HK-2 (cell line): ENCODE data around the gene FOXD2.
"Not testable (repeated sequence)": the region's sequence is repeated elsewhere in the genome, so short reads cannot be mapped to it uniquely, and the experiment has no call there.

Experiments used
- DNase-seq: peaks from one replicate; pipeline ENCODE4 v3.0.0-alpha.2; 2018; ENCODE audit not compliant: unreplicated experiment

Gene FOXD2

DNA sequence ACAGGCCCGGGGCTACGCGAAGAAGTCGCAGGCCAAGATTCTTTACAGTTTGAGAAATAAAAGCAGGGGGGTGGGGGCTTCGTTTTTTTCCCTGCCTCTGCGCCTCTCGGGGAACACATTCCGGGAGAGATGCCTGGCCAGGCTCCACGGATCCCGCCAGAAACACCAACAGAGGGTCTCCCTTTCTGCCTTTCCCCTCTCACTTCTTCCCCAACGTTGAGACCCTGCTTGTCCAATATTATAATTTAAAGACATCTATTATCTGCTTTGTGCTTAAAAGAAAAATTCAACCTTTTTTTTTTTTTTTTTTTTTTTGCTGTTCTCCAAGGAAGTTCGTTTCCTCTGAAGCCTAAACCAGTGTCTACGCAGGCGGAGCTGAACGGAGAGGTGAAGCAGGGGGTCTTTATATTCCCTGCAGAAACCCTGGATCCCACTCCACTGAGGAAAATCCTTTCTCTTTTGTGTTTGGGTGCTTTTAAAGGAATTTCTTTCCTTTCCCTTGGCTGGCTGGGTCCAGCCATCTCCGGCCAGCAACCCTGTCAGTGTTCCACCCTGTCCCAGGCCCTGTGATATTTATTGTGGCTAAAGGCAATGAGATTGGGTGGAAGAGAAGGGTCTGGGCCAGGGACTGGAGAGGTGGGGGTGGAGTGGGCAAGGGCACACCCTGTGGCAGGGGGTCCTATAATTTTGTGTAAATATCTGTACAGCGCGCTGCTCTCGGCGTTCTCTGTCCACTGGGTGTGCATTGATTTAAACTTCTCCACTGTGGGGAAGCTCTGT, 2.2 kb downstream of the FOXD2 start:
- DNase-seq = no peak

DNA sequence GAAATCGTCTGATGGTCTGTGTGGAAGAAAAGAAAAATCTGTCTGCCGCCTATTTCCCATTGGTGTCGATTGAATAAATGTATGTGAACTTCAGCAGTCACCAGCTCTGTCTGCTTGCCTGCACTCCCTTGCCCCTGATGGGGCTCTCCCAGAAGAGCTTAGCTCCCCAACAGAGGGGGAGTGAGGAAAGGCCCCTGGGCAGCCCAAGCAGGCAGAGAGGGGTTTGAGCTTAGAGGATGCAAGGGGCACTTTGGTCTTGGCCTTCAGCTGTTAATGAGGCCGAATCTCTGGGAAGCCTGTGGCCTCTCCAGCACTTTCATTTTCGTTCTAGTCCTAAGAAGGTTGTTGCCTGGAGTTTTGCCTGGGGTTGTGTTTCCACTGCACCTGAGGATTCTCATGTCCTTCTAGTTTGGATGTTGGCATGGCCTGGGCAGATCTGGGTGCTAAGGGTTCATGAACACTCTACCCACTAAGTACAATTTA, 2.8 kb downstream of the FOXD2 start:
- DNase-seq = no peak

DNA sequence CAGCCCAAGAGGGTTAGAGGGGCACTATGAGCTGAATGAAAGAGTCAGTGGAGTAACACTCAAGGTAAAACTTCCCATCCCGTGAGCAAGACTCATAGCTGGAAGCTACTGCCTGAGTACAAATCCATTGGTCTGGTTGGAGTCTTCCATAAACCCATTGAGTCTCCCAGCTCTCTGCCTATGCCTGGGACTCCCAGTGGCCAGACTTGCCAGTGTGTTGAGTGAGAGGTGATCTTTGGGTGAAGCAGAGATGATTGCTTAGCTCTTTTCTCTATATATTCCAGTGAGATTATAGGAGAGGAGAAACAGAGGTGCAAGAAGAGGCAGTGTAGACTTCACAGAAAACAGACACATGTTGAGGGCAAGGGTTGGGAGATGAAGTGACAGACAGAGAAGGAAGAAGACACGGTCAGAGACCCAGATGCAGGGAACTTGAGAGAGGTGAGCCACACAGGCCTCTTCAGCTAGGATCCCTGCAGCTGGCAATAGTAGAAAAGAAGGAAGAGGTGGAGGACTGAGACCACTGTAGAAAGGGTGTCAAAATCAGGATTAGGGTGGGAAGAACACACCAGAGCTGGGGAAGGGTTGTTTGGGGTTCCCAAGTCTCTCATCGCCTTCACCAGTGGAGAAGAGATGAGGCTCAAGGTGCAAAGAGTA, 3.7 kb downstream of the FOXD2 start:
- DNase-seq = no peak

DNA sequence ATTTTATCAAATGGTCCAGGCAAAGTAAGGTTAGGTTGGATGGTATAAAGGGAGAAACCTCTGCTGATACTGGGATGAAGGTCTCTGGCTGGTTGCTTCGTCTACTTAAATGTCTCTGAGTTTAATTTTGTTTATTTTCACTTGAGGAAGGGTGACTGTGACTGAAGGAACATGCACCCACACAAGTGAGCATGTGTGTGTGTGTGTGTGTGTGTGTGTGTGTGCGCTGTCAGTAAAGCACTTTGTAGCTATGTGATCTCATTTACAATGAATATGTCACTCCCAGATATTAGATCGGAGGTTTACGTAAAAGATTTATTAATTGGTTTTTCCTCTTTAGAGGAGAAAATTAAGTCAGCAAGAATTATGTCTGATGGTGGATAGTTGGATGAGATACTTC, 4.4 kb downstream of the FOXD2 start:
- no peak for DNase-seq

DNA sequence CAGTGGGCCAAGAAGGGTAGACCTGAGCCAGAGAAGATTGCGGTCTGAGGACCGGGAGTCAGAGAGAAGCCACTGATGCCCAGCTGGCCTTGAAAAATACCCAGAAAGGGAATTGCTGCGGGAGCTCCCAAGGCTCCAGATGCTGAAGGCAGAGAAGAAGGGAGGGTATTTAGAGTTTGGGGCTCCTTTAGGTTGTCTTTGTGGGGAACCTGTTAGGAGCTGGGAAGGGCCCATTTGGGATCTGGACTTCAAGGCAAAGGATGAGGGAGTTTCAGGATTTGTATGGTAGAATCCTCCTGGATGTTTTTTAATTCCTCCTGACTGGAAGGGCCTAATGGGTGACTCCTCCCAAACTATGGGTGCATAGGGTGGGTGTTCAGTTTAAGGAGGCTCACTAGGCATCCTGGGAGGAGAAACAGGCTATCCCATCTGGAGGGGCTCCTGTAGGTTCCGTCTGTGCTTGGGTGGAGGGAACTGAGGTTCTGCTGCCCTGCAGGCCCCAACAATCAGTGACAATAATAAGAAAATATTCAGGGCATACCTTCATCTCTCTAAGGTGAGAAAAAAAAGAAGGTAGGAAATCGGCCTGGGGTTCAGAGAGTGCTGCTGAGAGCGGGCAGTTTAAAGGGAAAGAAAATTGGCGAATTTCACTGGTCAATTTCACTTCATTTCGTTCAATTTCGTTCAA, 5.1 kb downstream of the FOXD2 start:
- DNase-seq = no peak

DNA sequence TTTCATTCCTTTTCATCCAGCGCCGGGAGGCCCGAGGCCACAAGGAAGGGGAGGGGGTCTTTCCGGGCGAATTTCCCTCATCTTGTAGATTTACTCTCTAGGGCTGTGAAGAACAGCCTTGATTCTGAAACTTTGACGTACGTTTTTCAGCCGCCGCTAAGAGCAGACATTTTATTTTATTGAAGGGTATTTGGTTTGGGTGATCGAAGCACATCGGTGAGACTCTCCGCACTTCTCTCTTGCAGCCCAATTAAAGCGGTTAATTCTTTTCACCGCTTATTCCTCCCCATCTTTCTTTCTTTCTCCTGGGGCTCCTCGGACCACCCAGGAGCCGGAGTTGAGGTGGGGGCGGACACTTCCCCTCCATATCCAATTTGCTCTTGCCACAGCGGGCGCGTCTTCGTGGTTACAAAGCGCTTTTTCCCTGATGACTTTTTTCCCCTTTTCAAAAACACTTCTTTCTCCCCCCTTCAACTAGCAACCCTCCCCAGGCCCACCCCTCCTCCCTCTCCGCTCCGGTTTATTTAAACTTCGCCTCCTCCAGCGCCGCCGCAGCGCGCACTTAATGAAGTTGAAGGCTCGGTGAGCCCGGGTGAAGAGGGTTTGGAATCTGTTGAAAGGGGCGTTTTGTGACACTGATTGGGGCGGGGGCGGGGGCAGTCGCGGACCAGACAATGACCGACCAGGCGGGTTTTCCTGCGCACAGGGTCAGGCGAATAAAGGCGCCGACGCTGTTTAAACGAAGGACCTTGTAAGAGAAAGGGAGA, 5.9 kb downstream of the FOXD2 start:
- DNase-seq = no peak

DNA sequence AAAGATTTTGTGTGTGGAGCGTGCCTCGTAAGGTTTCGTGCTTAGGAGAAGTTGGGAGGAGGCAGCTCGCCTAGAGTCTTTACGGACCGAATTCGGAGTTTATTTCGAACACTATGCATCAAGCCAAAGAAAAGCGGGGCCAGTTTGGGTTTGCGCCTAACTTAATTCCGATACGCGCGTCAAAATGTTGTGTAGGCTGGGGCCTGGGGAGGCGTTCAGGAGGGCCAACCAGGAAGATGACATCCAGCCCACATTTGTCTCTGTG, 6.4 kb downstream of the FOXD2 start:
- DNase-seq = no peak

DNA sequence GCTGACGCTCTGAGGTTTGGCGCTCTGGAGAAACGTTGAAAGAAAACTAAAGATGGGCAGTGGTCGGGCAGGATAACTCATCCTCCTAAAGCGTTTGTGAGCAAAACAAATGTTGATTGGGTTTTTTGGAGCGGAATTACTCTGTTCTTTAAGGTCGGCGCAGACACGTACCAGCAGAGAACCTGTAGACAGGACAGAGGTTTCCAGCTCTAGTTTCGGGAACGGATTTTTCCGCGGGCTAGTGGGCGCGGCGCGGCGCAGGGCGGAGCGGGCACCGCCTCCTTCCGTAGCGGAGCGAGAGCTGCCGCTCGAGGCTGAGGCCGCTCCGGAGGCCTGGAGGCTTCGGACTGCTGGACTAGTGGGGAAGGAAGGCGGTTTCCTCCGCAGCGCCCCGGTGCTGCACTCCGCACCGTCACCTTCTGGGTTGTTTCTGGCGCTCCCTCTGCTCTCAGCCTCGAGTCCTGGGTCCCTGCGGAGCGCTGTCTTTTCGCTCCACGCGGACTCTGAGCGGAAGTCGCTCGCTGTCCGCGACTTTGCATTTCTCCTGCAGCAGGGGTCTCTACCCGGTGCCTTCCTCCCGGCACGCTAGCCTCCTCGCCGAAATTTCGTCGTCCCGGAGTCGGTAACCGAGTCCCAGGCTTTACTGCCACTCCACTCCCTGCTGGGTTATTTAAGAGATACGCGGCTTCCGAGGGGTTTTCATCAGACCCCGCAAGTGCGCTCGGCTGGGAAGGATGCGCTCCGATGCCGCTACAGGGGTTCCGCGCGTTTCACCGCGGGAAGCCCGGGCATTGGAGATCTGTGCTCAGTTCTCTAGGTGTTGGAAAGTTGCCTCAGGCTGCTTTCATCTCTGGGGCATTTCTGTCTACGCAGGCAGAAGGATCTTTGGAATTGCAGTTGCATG, 7.0 kb downstream of the FOXD2 start:
- DNase-seq = no peak

DNA sequence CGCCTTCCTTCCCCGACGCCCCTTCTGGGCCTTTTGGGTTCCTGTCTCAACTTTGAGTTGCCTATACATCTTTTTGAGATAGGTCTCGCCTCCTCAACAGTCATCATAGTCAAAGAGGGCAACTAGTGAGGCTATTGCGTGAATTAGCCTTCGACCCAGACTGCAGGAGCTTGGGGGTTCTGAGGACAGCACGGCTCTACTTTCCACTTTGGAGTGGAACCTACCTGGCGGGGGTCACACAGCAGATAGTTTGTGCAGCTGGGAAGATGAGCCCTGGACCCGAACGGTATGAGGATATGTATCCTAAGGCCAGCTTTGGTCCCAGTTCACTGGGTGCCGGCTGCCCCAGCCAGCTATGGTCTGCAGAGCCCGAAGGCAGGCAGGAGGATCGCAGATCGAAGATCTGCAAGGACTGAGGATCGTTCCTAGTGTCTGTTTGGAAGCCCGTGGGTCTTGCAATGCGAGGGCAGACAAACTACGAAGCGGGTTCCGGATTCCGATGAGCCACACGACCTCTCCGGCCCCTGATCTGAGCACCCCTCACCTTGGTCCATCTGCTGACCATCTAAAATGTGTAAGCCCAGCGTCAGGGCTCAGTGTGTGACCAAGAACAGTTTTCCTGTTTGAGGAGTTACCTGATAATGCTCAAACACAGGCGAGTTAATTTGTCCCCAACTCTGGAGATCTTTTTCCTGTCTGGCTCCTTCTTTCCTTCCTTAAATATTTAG, 8.1 kb downstream of the FOXD2 start:
- DNase-seq = no peak

DNA sequence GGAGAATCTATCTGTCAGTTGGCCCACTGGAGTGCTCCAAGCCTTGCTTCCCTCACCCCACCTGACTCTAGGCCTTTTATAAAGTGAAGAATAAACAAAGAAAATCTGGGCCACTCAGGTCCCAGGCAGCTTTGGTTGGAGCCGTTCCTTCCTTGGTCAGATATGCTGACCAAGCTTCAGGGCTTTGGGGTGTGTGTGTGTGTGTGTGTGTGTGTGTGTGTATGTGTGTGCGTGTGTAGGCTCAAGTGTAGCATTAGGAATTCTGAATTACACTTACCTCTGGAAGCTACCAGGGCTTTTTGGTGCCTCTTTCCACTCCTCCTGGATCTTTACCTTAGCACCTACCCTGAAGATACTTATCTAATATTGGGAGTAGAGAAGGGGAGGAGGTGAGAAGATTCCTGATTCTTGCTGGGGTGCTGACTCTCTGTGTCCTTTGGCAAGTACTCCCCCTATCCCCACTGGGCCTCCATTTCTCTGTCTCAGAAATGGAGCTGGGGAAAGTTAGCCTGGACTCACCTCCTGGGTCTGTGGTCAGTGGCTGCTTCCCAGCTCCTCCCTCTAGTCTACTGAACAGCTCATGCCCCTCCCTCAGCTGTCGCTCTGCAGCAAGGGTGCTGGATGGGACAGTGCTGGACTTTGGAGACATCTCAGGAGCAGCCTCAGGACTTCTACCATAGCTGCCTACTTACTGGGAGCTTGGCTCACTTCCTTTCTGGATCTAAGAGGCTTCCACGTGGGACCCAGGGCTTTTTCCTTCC, 10.8 kb downstream of the FOXD2 start:
- no peak for DNase-seq

DNA sequence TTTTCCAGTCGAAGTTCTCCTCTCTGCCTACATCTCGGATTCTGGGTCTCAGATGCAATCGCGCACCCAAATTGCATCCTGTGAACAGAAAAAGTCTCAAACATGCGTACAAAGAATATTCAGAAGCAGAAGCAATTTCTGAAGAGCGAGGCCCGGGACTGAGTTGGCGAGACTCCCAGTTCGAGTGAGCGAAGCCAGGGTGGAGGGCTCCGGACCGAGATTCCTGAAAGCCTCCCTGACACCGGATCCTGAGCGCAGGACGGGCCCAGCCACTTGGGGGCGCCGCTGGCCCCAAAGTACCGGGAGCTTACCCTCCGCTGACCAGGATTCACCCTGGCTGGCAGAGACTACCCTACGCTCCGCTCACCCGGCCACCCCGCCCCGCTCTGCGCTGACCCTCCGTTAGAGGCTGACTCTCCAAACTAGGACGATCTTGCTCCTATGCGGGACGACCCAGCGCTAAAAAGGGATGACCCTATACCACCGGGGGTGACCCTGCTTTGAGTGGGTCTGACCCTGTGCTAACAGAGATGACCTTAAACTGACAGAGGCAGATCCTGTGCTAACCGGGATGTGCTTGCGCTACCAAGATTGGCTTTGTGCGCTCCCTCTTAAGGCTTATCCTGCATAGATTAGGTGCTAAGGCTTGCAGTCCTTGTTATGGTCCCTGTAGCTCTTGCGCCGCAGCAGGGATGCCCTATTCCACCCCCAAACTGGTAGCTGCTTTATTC, 12.1 kb downstream of the FOXD2 start:
- DNase-seq = no peak

DNA sequence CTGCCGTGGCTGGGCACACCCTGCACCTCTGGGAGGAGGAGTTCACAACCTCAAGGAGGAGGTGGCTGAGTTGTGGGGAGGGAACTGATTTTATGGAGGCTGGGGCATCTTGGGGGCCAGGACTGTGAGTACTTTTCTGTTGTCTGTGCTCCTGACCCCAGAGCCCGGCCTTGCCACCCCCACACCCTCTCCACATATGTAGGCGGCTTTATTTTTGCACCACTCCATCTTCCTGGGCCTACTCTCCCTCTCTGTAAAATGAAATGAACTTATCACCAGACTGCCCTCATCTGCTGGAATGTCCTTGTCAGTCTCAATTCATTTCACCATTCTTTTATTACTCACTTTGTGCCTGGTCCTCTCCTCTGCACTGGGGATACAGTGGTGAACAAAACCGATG, 12.8 kb downstream of the FOXD2 start:
- DNase-seq = no peak

DNA sequence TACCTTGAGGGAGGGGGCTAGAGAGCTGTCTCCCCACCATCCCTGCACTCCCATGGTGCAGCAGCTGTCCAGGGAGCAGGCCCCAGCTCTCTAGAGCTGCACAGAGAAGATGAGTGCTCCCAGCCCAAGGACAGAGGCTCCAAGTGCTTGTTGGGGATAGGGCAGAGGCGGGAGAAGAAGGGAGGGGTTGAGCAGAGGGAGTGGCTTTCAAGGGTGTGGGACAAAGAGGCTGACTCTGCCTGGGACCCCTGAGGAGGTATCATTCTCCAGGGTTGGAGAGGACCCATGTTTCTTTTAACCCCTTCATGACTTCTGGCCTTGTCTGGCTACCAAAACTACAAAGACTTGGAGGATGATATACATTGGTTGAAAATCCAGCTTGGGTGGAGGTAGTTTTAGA, 14.6 kb downstream of the FOXD2 start:
- DNase-seq = no peak

DNA sequence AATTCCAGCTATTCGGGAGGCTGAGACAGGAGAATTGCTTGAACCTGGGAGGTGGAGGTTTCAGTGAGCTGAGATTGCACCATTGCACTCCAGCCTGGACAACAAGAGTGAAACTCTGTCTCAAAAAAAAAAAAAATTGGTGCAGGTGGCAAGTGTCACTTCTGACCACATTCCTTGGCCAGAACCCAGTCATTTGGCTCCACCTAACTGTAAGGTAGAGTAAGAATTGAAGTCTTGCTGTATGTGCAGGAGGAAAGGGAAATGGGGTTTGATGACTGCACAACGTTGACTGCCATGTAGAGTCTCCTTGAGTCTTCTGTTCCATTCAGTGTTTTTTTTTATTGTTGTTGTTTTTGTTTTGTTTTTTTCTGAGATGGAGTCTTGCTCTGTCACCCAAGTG, 16.1 kb downstream of the FOXD2 start:
- not testable (repeated sequence) for DNase-seq

DNA sequence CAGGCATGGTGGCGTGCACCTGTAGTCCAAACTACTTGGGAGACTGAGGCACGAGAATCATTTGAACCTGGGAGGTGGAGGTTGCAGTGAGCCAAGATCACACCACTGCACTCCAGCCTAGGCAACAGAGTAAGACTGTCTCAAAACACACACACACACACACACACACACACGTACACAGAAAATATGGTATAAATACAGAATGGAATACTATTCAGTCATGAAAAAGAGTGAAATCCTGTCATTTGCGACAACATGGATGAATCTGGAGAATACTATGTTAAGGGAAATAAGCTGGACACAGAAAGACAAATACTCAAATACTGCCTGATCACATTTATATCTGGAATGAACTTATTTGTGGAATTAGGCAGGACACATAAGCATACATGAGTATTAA, 18.4 kb downstream of the FOXD2 start:
- DNase-seq = no peak

DNA sequence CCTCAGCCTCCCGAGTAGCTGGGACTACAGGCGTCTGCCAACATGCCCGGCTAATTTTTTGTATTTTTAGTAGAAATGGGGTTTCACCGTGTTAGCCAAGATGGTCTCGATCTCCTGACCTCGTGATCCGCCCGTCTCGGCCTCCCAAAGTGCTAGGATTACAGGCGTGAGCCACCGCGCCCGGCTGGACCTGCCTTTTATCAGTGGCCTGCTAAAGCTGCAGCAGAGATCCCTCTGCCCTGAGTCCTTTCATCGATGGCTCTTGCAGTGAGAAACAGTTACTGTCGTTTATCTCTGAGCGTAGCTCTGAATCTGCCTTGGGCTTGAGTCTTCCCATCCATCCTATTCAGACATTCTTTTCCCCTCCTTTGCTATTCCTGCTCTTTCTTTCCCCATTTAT, 19.7 kb downstream of the FOXD2 start:
- not testable (repeated sequence) for DNase-seq

DNA sequence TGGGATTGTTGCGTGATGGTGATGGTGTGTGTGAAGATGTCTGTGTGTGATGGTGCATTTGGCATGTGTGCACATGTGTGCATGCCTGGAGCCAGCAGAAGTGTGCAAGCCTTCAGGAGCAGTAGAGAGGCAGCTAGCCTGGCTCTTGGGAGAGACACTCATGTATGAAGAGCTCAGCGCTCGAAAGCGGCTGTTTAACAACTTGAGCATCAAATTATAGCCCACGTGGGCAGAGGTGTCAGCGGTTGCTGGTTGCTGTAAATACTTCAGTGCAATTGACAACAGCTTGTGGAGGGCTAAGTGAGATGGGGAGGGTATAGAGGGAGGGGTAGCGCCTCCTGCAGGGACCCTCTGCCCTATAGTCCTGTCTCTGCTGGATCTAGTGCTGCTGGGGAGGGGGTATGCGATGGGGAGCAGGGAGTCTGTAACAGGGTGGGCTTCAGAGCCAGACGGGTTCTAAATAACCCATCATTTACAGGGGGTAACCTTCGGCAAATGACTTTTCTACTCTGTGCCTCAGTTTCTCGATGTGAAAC, 21.5 kb downstream of the FOXD2 start:
- DNase-seq = no peak

DNA sequence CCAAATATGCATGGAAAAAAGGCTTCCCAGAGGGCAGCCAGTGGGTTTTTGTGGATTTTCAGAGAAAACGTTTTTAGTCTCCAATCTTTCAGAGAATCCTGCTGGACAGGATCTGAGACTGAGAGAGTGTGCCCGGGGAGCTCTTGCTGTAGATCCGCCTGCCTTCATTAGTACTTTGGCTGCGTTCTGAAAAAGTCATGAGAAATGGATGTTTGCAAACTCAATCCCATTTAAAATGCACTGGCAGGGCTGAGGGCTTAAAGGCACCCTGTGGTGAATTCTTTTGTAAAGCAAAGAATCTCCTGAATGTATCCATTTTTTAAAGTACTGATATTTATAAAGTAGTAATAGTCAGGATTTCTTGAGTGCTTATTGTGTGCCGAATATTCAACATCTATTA, 22.2 kb downstream of the FOXD2 start:
- DNase-seq = no peak

DNA sequence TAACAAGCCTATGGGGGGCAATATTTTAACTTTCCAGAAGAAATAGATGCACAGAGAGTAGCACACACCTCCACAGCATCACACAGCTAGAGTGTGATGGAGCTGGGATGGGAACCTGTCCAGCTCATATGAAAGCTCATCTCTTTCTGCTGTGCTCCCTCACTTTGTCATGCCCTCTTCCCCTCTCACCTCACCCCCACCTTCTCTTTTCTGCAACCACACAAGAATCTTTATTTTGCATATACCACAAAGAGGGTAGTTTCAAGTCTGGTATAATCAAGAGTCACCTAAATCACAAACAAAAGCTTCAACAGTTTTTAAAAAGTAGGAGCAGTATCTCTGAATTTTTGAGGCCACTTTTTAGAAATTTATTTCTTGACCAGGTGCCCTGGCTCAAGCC, 22.6 kb downstream of the FOXD2 start:
- no peak for DNase-seq
